HG03135 (cell line): ENCODE results near the gene EFEMP2.

Experiments
- ATAC-seq: cut with Tn5 transposase; IDR thresholded peaks from one replicate; pipeline ENCODE4 v1.9.1; 2021; ENCODE audit warnings: mild to moderate bottlenecking, moderate library complexity; ENCODE audit not compliant: unreplicated experiment

Gene EFEMP2

GRCh38 chr11:65872586-65873317, at the start of gene EFEMP2:
TSS of gene EFEMP2 (minus strand) at chr11:65872800. CDS start at chr11:65872354, 446 bp downstream.
- ATAC-seq: no peak

- no peak for ATAC-seq
These were observed 49.3 kb upstream of the EFEMP2 start for GRCh38 chr11:65921876-65922275.

GRCh38 chr11:65921033-65921555, 48.5 kb upstream of the EFEMP2 start:
- ATAC-seq: no peak

GRCh38 chr11:65920372-65920802, 47.8 kb upstream of the EFEMP2 start:
- no peak for ATAC-seq

- peak; percentile 42 for ATAC-seq
These were observed 47.2 kb upstream of the EFEMP2 start for GRCh38 chr11:65919573-65920371.

GRCh38 chr11:65919141-65919572, 46.6 kb upstream of the EFEMP2 start, which contains the start of gene DRAP1:
TSS of gene DRAP1 (plus strand) at chr11:65919426. CDS start at chr11:65919502, 76 bp downstream.
- ATAC-seq: peak; percentile 78

GRCh38 chr11:65918211-65919140, 45.9 kb upstream of the EFEMP2 start, which contains the start of gene C11orf68:
TSS of gene C11orf68 (minus strand) at chr11:65919062. CDS start at chr11:65919031, 31 bp downstream.
- ATAC-seq: peak; percentile 51

GRCh38 chr11:65917434-65918210, 45.0 kb upstream of the EFEMP2 start:
- ATAC-seq: no peak

GRCh38 chr11:65917077-65917433, 44.5 kb upstream of the EFEMP2 start:
- ATAC-seq: no peak

- no peak for ATAC-seq
These were observed 43.8 kb upstream of the EFEMP2 start for GRCh38 chr11:65916391-65916790.

- ATAC-seq: no peak
These were observed 43.2 kb upstream of the EFEMP2 start for GRCh38 chr11:65915821-65916251.

GRCh38 chr11:65915101-65915820, 42.7 kb upstream of the EFEMP2 start:
- no peak for ATAC-seq

- no peak for ATAC-seq
These were observed 40.2 kb upstream of the EFEMP2 start for GRCh38 chr11:65912845-65913244.

- no peak for ATAC-seq
These were observed 39.3 kb upstream of the EFEMP2 start for GRCh38 chr11:65911682-65912568.

GRCh38 chr11:65907878-65908277, 35.3 kb upstream of the EFEMP2 start:
- no peak for ATAC-seq

GRCh38 chr11:65906602-65907001, 34.0 kb upstream of the EFEMP2 start:
- ATAC-seq: no peak

GRCh38 chr11:65903715-65904114, 31.1 kb upstream of the EFEMP2 start:
- ATAC-seq: no peak

- no peak for ATAC-seq
These were observed 30.5 kb upstream of the EFEMP2 start for GRCh38 chr11:65903068-65903481.
